Prostate gland (tissue), 2 donors: ENCODE data around the gene ECD.

Experiments
- POLR2A ChIP-seq: fragments of 450-650 bp; IDR thresholded peaks from one replicate; pipeline ENCODE4 v1.6.1; 2016; ENCODE audit warnings: antibody characterized with exemption, mild to moderate bottlenecking
- POLR2AphosphoS5 ChIP-seq: sonication (generic); formaldehyde crosslinking; IDR thresholded peaks from one replicate; pipeline ENCODE4 v1.6.1; 2017; ENCODE audit warnings: antibody characterized with exemption
- TF ChIP-seq, protein P1 (sequence below), 4 experiments: fragments of 200-600 bp in 2 of 4; fragments of 450-650 bp in 2 of 4; sonication (generic) in 2 of 4; IDR thresholded peaks; 1 replicate in 3 of 4; 2 replicates in 1 of 4; pipeline ENCODE4 v1.5.1; 2016 to 2019; ENCODE audit warnings: antibody characterized with exemption in 4 of 4, mild to moderate bottlenecking in 2 of 4, moderate library complexity in 2 of 4

DNA sequence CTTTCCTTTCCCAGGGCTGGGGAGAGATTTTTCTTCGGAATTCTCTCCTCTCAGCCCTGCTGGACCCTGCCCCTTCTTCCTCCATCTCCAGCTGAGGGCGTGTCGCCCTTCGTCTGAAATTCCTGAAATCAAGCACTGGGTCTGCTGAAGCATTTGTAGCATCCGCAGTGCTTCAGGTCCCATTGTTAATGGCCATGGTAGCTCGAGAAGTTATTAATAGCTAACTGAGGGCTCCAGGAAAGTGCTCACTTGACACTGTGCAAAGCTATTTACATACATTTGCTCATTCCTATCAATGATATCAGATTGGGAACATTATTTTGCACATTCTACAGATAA lies 626 bp upstream of the ECD start:
- TF ChIP-seq POLR2A (no peak), POLR2AphosphoS5 (no peak)
- TF ChIP-seq, protein P1, sequence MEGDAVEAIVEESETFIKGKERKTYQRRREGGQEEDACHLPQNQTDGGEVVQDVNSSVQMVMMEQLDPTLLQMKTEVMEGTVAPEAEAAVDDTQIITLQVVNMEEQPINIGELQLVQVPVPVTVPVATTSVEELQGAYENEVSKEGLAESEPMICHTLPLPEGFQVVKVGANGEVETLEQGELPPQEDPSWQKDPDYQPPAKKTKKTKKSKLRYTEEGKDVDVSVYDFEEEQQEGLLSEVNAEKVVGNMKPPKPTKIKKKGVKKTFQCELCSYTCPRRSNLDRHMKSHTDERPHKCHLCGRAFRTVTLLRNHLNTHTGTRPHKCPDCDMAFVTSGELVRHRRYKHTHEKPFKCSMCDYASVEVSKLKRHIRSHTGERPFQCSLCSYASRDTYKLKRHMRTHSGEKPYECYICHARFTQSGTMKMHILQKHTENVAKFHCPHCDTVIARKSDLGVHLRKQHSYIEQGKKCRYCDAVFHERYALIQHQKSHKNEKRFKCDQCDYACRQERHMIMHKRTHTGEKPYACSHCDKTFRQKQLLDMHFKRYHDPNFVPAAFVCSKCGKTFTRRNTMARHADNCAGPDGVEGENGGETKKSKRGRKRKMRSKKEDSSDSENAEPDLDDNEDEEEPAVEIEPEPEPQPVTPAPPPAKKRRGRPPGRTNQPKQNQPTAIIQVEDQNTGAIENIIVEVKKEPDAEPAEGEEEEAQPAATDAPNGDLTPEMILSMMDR (IDR thresholded peaks at IDR 0.05): no peak
